Loucy (cell line): ENCODE measurements around the gene ASAH2.

Experiments
- H2AFZ ChIP-seq: fragments of 200-600 bp; sonication (generic); 2 replicates; pipeline ENCODE4 v1.6.0; 2016; ENCODE audit warnings: antibody characterized with exemption, mild to moderate bottlenecking, low read length, moderate library complexity
- H3F3A ChIP-seq: fragments of 200-600 bp; 2 replicates; pipeline ENCODE4 v1.6.0; 2016; ENCODE audit warnings: antibody characterized with exemption, low read depth, mild to moderate bottlenecking
- H3K27me3 ChIP-seq: fragments of 200-600 bp; sonication (generic); 2 replicates; pipeline ENCODE4 v1.6.1; 2014; ENCODE audit warnings: low read length, mild to moderate bottlenecking; ENCODE audit not compliant: insufficient read depth, poor library complexity, severe bottlenecking
- H3K36me3 ChIP-seq: fragments of 200-600 bp; sonication (generic); 2 replicates; pipeline ENCODE4 v1.6.1; 2016; ENCODE audit warnings: low read length; ENCODE audit not compliant: insufficient read depth
- H3K4me1 ChIP-seq: fragments of 200-600 bp; sonication (generic); 2 replicates; pipeline ENCODE4 v1.5.1; 2014; ENCODE audit warnings: low read length, mild to moderate bottlenecking; ENCODE audit not compliant: insufficient read depth, poor library complexity, severe bottlenecking
- H3K4me2 ChIP-seq: fragments of 200-600 bp; sonication (generic); 2 replicates; pipeline ENCODE4 v1.6.0; 2014; ENCODE audit warnings: antibody characterized with exemption, low read length, low read depth, mild to moderate bottlenecking; ENCODE audit not compliant: poor library complexity, severe bottlenecking
- H3K4me3 ChIP-seq: fragments of 200-600 bp; sonication (generic); 2 replicates; pipeline ENCODE4 v1.5.1; 2014; ENCODE audit warnings: low read length, mild to moderate bottlenecking, mixed read lengths; ENCODE audit not compliant: poor library complexity, severe bottlenecking
- H3K79me2 ChIP-seq: fragments of 200-600 bp; sonication (generic); 2 replicates; pipeline ENCODE4 v1.6.1; 2014; ENCODE audit warnings: low read length; ENCODE audit not compliant: insufficient read depth
- H3K9ac ChIP-seq: fragments of 200-600 bp; sonication (generic); 2 replicates; pipeline ENCODE4 v1.6.0; 2014; ENCODE audit warnings: mild to moderate bottlenecking, low read depth, low read length, moderate library complexity; ENCODE audit not compliant: poor library complexity, severe bottlenecking
- H3K9me2 ChIP-seq: fragments of 200-600 bp; sonication (generic); replicated peaks from 2 replicates; pipeline ENCODE4 v1.6.1; 2016; ENCODE audit warnings: low read depth, low read length, mixed read lengths
- H3K9me3 ChIP-seq: fragments of 200-600 bp; sonication (generic); 2 replicates; pipeline ENCODE4 v1.6.1; 2014; ENCODE audit warnings: mild to moderate bottlenecking, antibody characterized with exemption, low read length, low read depth; ENCODE audit not compliant: insufficient read depth
- H4K20me1 ChIP-seq: fragments of 200-600 bp; sonication (generic); 2 replicates; pipeline ENCODE4 v1.6.0; 2014; ENCODE audit warnings: antibody characterized with exemption, low read length, mild to moderate bottlenecking; ENCODE audit not compliant: insufficient read depth, poor library complexity, severe bottlenecking
- CTCF ChIP-seq: fragments of 200-600 bp; sonication (generic); conservative IDR thresholded peaks from 2 replicates; pipeline ENCODE4 v1.5.1; 2014; ENCODE audit warnings: mild to moderate bottlenecking, antibody characterized with exemption, low read length
- EZH2phosphoT487 ChIP-seq: fragments of 200-600 bp; IDR thresholded peaks from 2 replicates; pipeline ENCODE4 v1.6.1; 2018; ENCODE audit warnings: antibody characterized with exemption, mild to moderate bottlenecking, moderate library complexity, borderline replicate concordance

The ASAH2 gene

GRCh38 chr10:50289196-50289595 is 37.9 kb upstream of the ASAH2 start:
- no peaks in the 10 kb centered on the region for H3F3A ChIP-seq
- H3K4me1 ChIP-seq: no peaks in the 10 kb centered on the region
- H3K9ac ChIP-seq: no peak overlapping the region
- H4K20me1 ChIP-seq: no peaks in the 10 kb centered on the region
- H3K79me2 ChIP-seq: no peaks in the 10 kb centered on the region
- TF ChIP-seq EZH2phosphoT487 (no peak), CTCF (no peak)
- H3K9me2 ChIP-seq: no peaks in the 10 kb centered on the region
- no peak overlapping the region for H3K4me3 ChIP-seq
- no peak overlapping the region for H3K4me2 ChIP-seq
- no peaks in the 10 kb centered on the region for H3K27me3 ChIP-seq
- no peaks in the 10 kb centered on the region for H3K9me3 ChIP-seq
- H3K36me3 ChIP-seq: no peaks in the 10 kb centered on the region
- H2AFZ ChIP-seq: no peak overlapping the region

- H3K4me3 ChIP-seq: no peak overlapping the region
- H4K20me1 ChIP-seq: no peaks in the 10 kb centered on the region
- no peaks in the 10 kb centered on the region for H3F3A ChIP-seq
- peaks cover 6% of the 10 kb centered on the region for H3K27me3 ChIP-seq
- no peaks in the 10 kb centered on the region for H3K9me3 ChIP-seq
- no peak overlapping the region for H2AFZ ChIP-seq
- no peaks in the 10 kb centered on the region for H3K36me3 ChIP-seq
- H3K4me1 ChIP-seq: no peaks in the 10 kb centered on the region
- no peaks in the 10 kb centered on the region for H3K79me2 ChIP-seq
- H3K9me2 ChIP-seq: no peaks in the 10 kb centered on the region
- TF ChIP-seq CTCF: no peak
- no peak for TF ChIP-seq EZH2phosphoT487
- no peak overlapping the region for H3K9ac ChIP-seq
- no peak overlapping the region for H3K4me2 ChIP-seq
These were observed 35.9 kb upstream of the ASAH2 start for GRCh38 chr10:50286996-50287803.

GRCh38 chr10:50286517-50286916 is 35.2 kb upstream of the ASAH2 start:
- Histone ChIP-seq H3K79me2 (no peaks in the 10 kb centered on the region), H3K9ac (no peak overlapping the region), H2AFZ (no peak overlapping the region), H3K4me3 (no peak overlapping the region), H3K27me3 (peaks cover 6% of the 10 kb centered on the region), H3K4me2 (no peak overlapping the region), H3F3A (no peaks in the 10 kb centered on the region), H3K4me1 (no peaks in the 10 kb centered on the region), H3K9me3 (no peaks in the 10 kb centered on the region), H3K9me2 (no peaks in the 10 kb centered on the region), H4K20me1 (no peaks in the 10 kb centered on the region), H3K36me3 (no peaks in the 10 kb centered on the region)
- TF ChIP-seq EZH2phosphoT487 (no peak), CTCF (no peak)
